Measurements from ENCODE around the gene A4GALT.
"Not testable (repeated sequence)": the region's sequence is repeated elsewhere in the genome, so short reads cannot be mapped to it uniquely, and the experiment has no call there.

DNA sequence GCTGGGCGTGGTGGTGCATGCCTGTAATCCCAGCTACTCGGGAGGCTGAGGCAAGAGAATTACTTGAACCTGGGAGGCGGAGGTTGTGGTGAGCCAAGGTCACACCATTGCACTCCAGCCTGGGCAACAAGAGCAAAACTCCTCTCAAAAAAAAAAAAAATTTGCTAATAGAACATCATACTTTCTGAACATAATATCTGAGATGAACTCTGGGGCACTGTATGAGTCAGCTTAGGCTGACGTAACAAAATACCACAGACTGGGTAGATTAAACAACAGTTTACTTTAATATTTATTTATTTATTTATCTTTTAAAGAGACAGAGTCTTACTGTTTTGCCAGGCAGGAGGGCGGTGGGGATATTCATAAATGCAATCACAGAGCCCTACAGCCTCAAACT lies 34.9 kb upstream of the A4GALT start:
- TF ChIP-seq ZNF121 (CRISPR knock-in tag; IDR thresholded peaks at IDR 0.05); FOXP1 (CRISPR knock-in tag; IDR thresholded peaks at IDR 0.05; ENCODE audit: borderline replicate concordance); SMAD4 (CRISPR knock-in tag; IDR thresholded peaks at IDR 0.05); SP1 (CRISPR knock-in tag; conservative IDR thresholded peaks at IDR 0.05); TEAD4 (CRISPR knock-in tag; IDR thresholded peaks at IDR 0.05); FOXJ3 (CRISPR knock-in tag; IDR thresholded peaks at IDR 0.05; ENCODE audit: borderline replicate concordance): not testable (repeated sequence)
- TF ChIP-seq, protein P1, sequence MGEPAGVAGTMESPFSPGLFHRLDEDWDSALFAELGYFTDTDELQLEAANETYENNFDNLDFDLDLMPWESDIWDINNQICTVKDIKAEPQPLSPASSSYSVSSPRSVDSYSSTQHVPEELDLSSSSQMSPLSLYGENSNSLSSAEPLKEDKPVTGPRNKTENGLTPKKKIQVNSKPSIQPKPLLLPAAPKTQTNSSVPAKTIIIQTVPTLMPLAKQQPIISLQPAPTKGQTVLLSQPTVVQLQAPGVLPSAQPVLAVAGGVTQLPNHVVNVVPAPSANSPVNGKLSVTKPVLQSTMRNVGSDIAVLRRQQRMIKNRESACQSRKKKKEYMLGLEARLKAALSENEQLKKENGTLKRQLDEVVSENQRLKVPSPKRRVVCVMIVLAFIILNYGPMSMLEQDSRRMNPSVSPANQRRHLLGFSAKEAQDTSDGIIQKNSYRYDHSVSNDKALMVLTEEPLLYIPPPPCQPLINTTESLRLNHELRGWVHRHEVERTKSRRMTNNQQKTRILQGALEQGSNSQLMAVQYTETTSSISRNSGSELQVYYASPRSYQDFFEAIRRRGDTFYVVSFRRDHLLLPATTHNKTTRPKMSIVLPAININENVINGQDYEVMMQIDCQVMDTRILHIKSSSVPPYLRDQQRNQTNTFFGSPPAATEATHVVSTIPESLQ (CRISPR knock-in tag; IDR thresholded peaks at IDR 0.05) = not testable (repeated sequence)
- TF ChIP-seq, protein P2, sequence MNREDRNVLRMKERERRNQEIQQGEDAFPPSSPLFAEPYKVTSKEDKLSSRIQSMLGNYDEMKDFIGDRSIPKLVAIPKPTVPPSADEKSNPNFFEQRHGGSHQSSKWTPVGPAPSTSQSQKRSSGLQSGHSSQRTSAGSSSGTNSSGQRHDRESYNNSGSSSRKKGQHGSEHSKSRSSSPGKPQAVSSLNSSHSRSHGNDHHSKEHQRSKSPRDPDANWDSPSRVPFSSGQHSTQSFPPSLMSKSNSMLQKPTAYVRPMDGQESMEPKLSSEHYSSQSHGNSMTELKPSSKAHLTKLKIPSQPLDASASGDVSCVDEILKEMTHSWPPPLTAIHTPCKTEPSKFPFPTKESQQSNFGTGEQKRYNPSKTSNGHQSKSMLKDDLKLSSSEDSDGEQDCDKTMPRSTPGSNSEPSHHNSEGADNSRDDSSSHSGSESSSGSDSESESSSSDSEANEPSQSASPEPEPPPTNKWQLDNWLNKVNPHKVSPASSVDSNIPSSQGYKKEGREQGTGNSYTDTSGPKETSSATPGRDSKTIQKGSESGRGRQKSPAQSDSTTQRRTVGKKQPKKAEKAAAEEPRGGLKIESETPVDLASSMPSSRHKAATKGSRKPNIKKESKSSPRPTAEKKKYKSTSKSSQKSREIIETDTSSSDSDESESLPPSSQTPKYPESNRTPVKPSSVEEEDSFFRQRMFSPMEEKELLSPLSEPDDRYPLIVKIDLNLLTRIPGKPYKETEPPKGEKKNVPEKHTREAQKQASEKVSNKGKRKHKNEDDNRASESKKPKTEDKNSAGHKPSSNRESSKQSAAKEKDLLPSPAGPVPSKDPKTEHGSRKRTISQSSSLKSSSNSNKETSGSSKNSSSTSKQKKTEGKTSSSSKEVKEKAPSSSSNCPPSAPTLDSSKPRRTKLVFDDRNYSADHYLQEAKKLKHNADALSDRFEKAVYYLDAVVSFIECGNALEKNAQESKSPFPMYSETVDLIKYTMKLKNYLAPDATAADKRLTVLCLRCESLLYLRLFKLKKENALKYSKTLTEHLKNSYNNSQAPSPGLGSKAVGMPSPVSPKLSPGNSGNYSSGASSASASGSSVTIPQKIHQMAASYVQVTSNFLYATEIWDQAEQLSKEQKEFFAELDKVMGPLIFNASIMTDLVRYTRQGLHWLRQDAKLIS (CRISPR knock-in tag; IDR thresholded peaks at IDR 0.05; ENCODE audit: borderline replicate concordance) = not testable (repeated sequence)
- TF ChIP-seq, protein P3, sequence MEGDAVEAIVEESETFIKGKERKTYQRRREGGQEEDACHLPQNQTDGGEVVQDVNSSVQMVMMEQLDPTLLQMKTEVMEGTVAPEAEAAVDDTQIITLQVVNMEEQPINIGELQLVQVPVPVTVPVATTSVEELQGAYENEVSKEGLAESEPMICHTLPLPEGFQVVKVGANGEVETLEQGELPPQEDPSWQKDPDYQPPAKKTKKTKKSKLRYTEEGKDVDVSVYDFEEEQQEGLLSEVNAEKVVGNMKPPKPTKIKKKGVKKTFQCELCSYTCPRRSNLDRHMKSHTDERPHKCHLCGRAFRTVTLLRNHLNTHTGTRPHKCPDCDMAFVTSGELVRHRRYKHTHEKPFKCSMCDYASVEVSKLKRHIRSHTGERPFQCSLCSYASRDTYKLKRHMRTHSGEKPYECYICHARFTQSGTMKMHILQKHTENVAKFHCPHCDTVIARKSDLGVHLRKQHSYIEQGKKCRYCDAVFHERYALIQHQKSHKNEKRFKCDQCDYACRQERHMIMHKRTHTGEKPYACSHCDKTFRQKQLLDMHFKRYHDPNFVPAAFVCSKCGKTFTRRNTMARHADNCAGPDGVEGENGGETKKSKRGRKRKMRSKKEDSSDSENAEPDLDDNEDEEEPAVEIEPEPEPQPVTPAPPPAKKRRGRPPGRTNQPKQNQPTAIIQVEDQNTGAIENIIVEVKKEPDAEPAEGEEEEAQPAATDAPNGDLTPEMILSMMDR (IDR thresholded peaks at IDR 0.05) = not testable (repeated sequence)
- TF ChIP-seq, protein P4, sequence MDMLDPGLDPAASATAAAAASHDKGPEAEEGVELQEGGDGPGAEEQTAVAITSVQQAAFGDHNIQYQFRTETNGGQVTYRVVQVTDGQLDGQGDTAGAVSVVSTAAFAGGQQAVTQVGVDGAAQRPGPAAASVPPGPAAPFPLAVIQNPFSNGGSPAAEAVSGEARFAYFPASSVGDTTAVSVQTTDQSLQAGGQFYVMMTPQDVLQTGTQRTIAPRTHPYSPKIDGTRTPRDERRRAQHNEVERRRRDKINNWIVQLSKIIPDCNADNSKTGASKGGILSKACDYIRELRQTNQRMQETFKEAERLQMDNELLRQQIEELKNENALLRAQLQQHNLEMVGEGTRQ (CRISPR knock-in tag; IDR thresholded peaks at IDR 0.05) = not testable (repeated sequence)
- TF ChIP-seq, protein P5, sequence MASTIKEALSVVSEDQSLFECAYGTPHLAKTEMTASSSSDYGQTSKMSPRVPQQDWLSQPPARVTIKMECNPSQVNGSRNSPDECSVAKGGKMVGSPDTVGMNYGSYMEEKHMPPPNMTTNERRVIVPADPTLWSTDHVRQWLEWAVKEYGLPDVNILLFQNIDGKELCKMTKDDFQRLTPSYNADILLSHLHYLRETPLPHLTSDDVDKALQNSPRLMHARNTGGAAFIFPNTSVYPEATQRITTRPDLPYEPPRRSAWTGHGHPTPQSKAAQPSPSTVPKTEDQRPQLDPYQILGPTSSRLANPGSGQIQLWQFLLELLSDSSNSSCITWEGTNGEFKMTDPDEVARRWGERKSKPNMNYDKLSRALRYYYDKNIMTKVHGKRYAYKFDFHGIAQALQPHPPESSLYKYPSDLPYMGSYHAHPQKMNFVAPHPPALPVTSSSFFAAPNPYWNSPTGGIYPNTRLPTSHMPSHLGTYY (CRISPR knock-in tag; IDR thresholded peaks at IDR 0.05) = not testable (repeated sequence)
- TF ChIP-seq, protein P6, sequence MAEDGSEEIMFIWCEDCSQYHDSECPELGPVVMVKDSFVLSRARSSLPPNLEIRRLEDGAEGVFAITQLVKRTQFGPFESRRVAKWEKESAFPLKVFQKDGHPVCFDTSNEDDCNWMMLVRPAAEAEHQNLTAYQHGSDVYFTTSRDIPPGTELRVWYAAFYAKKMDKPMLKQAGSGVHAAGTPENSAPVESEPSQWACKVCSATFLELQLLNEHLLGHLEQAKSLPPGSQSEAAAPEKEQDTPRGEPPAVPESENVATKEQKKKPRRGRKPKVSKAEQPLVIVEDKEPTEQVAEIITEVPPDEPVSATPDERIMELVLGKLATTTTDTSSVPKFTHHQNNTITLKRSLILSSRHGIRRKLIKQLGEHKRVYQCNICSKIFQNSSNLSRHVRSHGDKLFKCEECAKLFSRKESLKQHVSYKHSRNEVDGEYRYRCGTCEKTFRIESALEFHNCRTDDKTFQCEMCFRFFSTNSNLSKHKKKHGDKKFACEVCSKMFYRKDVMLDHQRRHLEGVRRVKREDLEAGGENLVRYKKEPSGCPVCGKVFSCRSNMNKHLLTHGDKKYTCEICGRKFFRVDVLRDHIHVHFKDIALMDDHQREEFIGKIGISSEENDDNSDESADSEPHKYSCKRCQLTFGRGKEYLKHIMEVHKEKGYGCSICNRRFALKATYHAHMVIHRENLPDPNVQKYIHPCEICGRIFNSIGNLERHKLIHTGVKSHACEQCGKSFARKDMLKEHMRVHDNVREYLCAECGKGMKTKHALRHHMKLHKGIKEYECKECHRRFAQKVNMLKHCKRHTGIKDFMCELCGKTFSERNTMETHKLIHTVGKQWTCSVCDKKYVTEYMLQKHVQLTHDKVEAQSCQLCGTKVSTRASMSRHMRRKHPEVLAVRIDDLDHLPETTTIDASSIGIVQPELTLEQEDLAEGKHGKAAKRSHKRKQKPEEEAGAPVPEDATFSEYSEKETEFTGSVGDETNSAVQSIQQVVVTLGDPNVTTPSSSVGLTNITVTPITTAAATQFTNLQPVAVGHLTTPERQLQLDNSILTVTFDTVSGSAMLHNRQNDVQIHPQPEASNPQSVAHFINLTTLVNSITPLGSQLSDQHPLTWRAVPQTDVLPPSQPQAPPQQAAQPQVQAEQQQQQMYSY (CRISPR knock-in tag; IDR thresholded peaks at IDR 0.05) = not testable (repeated sequence)

All from WTC11 (cell line).